ENCODE measurements around the gene PDCD7. TPM values are rescaled to one million over a fixed set of nuclear protein-coding genes. Genes with fewer than 3 reads are reported as not detected.

Gene PDCD7
- total and polyA plus RNA-seq, 2 of the 13 experiments (the other 11 are each of a cell fraction or from before 2014, with no cell fraction given) = 10.1 to 14.7 TPM

- Histone ChIP-seq H3K27me3 (ENCODE audit: control insufficient read depth in 1 of 2, insufficient read depth in 2 of 2, low read length in 2 of 2) (no peaks in the 10 kb centered on the region), H3K36me3 (replicated peaks in 1 of 2; ENCODE audit: control insufficient read depth in 1 of 2, insufficient read depth in 2 of 2, low read length in 2 of 2) (no peaks in the 10 kb centered on the region), H3K4me2 (ENCODE audit: low read depth, low read length) (no peak overlapping the region), H3K9ac (ENCODE audit: insufficient read depth, low read depth, low read length) (no peak overlapping the region), H3K79me2 (ENCODE audit: insufficient read depth, low read length) (no peaks in the 10 kb centered on the region), H3K4me1 (ENCODE audit: insufficient read depth, low read length) (peaks cover 61% of the 10 kb centered on the region), H2AFZ (ENCODE audit: low read length) (no peak overlapping the region), H3K4me3 (replicated peaks in 1 of 3; ENCODE audit: insufficient read depth in 1 of 3, low read depth in 2 of 3, low read length in 3 of 3) (no peak overlapping the region), H4K20me1 (ENCODE audit: insufficient read depth, low read length) (no peaks in the 10 kb centered on the region), H3K27ac (ENCODE audit: extremely low read length, insufficient read depth, low read length) (no peak overlapping the region), H3K9me3 (ENCODE audit: low read length) (no peaks in the 10 kb centered on the region)
- BruUV-seq (replicated peaks) = no TSS peak
- ChIA-PET POLR2A (no interaction called here), CTCF (ENCODE audit: low intra/inter-chr PET ratio, low total read pairs) (no interaction called here)
- in situ Hi-C loops (cut with HindIII; ENCODE audit: extremely low pct_ligation_motif_present, low pct_unique_long_range_greater_than_20kb) (no loop called here), intact Hi-C loops (cut with micrococcal nuclease; ENCODE audit: unreplicated experiment) (no loop called here)
- FAIRE-seq (no peak), ATAC-seq (no peak), DNase-seq (ENCODE audit: low spot score) (no peak)
- 76% methylated on average over 12 of the region's 12 CpGs for WGBS (ENCODE audit: low lambda C conversion rate)
- TF ChIP-seq ARNT (IDR thresholded peaks at IDR 0.05) = no peak
- TF ChIP-seq SNRNP70 (IDR thresholded peaks at IDR 0.05; ENCODE audit: low read depth, low read length) = no peak
- TF ChIP-seq GABPA (IDR thresholded peaks at IDR 0.05; ENCODE audit: low read depth, low read length) = no peak
- TF ChIP-seq GABPA (CRISPR knock-in tag; IDR thresholded peaks at IDR 0.05; ENCODE audit: low read depth) = no peak
These were observed 41.5 kb downstream of the PDCD7 start for GRCh38 chr15:65091946-65092770.

GRCh38 chr15:65089206-65089824, 44.3 kb downstream of the PDCD7 start:
- Histone ChIP-seq H3K9me3 (ENCODE audit: low read length) (no peaks in the 10 kb centered on the region), H3K79me2 (ENCODE audit: insufficient read depth, low read length) (no peaks in the 10 kb centered on the region), H3K9ac (ENCODE audit: insufficient read depth, low read depth, low read length) (0 out of 2 replicates have a peak overlapping the region, but pooled peaks have one; percentile 55), H3K27me3 (ENCODE audit: control insufficient read depth in 1 of 2, insufficient read depth in 2 of 2, low read length in 2 of 2) (no peaks in the 10 kb centered on the region), H2AFZ (ENCODE audit: low read length) (no peak overlapping the region), H3K4me3 (replicated peaks in 1 of 3; ENCODE audit: insufficient read depth in 1 of 3, low read depth in 2 of 3, low read length in 3 of 3) (peak overlapping the region in 2 of 3 experiments; percentile 1 to 70; a peak in 2 of 6 replicates), H3K27ac (ENCODE audit: extremely low read length, insufficient read depth, low read length) (peak overlapping the region; percentile 45), H4K20me1 (ENCODE audit: insufficient read depth, low read length) (no peaks in the 10 kb centered on the region), H3K4me1 (ENCODE audit: insufficient read depth, low read length) (peaks cover 73% of the 10 kb centered on the region), H3K4me2 (ENCODE audit: low read depth, low read length) (peak overlapping the region; percentile 89), H3K36me3 (replicated peaks in 1 of 2; ENCODE audit: control insufficient read depth in 1 of 2, insufficient read depth in 2 of 2, low read length in 2 of 2) (no peaks in the 10 kb centered on the region)
- ChIA-PET POLR2A (interaction anchor here (0.6 to 4.0 kb wide), 5 partner anchors 10 to 211 kb away, joined by 3 to 27 read pairs (median 3); no protein-coding TSS in a partner anchor), CTCF (ENCODE audit: low intra/inter-chr PET ratio, low total read pairs) (interaction anchor here (5.8 to 6.7 kb wide), 2 partner anchors 34 to 56 kb away, joined by 34 to 54 read pairs; no protein-coding TSS in a partner anchor)
- FAIRE-seq (no peak), DNase-seq (ENCODE audit: low spot score) (peak; percentile 56), ATAC-seq (peak; percentile 17; the same call in 2 of the 3 replicates)
- intact Hi-C loops (cut with micrococcal nuclease; ENCODE audit: unreplicated experiment) (no loop called here), in situ Hi-C loops (cut with HindIII; ENCODE audit: extremely low pct_ligation_motif_present, low pct_unique_long_range_greater_than_20kb) (loop anchor here (5.0 to 10.0 kb wide), 2 partner anchors 37 to 55 kb away; no protein-coding TSS in a partner anchor)
- WGBS (ENCODE audit: low lambda C conversion rate) = 0% methylated on average over 5 of the region's 5 CpGs
- BruUV-seq (replicated peaks) = no TSS peak
- TF ChIP-seq, protein P1, sequence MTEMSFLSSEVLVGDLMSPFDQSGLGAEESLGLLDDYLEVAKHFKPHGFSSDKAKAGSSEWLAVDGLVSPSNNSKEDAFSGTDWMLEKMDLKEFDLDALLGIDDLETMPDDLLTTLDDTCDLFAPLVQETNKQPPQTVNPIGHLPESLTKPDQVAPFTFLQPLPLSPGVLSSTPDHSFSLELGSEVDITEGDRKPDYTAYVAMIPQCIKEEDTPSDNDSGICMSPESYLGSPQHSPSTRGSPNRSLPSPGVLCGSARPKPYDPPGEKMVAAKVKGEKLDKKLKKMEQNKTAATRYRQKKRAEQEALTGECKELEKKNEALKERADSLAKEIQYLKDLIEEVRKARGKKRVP (CRISPR knock-in tag; IDR thresholded peaks at IDR 0.05) = peak in 1 of 2 experiments; percentile 54; a peak in 1 of 4 replicates
- TF ChIP-seq, protein P2, sequence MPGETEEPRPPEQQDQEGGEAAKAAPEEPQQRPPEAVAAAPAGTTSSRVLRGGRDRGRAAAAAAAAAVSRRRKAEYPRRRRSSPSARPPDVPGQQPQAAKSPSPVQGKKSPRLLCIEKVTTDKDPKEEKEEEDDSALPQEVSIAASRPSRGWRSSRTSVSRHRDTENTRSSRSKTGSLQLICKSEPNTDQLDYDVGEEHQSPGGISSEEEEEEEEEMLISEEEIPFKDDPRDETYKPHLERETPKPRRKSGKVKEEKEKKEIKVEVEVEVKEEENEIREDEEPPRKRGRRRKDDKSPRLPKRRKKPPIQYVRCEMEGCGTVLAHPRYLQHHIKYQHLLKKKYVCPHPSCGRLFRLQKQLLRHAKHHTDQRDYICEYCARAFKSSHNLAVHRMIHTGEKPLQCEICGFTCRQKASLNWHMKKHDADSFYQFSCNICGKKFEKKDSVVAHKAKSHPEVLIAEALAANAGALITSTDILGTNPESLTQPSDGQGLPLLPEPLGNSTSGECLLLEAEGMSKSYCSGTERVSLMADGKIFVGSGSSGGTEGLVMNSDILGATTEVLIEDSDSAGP (CRISPR knock-in tag; IDR thresholded peaks at IDR 0.05; ENCODE audit: borderline replicate concordance) = 0 out of 2 replicates have a peak, but pooled peaks have one; percentile 22
- TF ChIP-seq FOSL2 (CRISPR knock-in tag; IDR thresholded peaks at IDR 0.05) = peak; percentile 43; the same call in 1 of the 2 replicates
- TF ChIP-seq GATAD2A (CRISPR knock-in tag; IDR thresholded peaks at IDR 0.05) = 0 out of 2 replicates have a peak, but pooled peaks have one; percentile 23
- peak; percentile 44; the same call in 1 of the 2 replicates for TF ChIP-seq ATF3 (CRISPR knock-in tag; IDR thresholded peaks at IDR 0.05)
- TF ChIP-seq, protein P3, sequence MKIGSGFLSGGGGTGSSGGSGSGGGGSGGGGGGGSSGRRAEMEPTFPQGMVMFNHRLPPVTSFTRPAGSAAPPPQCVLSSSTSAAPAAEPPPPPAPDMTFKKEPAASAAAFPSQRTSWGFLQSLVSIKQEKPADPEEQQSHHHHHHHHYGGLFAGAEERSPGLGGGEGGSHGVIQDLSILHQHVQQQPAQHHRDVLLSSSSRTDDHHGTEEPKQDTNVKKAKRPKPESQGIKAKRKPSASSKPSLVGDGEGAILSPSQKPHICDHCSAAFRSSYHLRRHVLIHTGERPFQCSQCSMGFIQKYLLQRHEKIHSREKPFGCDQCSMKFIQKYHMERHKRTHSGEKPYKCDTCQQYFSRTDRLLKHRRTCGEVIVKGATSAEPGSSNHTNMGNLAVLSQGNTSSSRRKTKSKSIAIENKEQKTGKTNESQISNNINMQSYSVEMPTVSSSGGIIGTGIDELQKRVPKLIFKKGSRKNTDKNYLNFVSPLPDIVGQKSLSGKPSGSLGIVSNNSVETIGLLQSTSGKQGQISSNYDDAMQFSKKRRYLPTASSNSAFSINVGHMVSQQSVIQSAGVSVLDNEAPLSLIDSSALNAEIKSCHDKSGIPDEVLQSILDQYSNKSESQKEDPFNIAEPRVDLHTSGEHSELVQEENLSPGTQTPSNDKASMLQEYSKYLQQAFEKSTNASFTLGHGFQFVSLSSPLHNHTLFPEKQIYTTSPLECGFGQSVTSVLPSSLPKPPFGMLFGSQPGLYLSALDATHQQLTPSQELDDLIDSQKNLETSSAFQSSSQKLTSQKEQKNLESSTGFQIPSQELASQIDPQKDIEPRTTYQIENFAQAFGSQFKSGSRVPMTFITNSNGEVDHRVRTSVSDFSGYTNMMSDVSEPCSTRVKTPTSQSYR (CRISPR knock-in tag; IDR thresholded peaks at IDR 0.05; ENCODE audit: borderline replicate concordance) = peak; percentile 39

All from HepG2 (cell line).